ENCODE data around the gene A2ML1.

GRCh38 chr12:8819666-8819980 lies 2.8 kb upstream of the A2ML1 start:
- no peak for TF ChIP-seq EP300 (IDR thresholded peaks at IDR 0.05)
- no peak for TF ChIP-seq CTCF (IDR thresholded peaks at IDR 0.05)
- TF ChIP-seq POLR2AphosphoS5 (IDR thresholded peaks at IDR 0.05): no peak
- no peak for TF ChIP-seq POLR2A (IDR thresholded peaks at IDR 0.05)

All from gastroesophageal sphincter (tissue), 3 donors.